Coronary artery (tissue), 2 donors: ENCODE results near the gene HMCN1.
"Not testable (repeated sequence)": the region's sequence is repeated elsewhere in the genome, so short reads cannot be mapped to it uniquely, and the experiment has no call there.

Experiments
- DNase-seq: peaks from one replicate; pipeline ENCODE4 v3.0.0-alpha.2; 2017; ENCODE audit warnings: low spot score
- H3K27ac ChIP-seq, 2 donors: fragments of 200-600 bp; sonication (generic); one replicate each; pipeline ENCODE4 v1.5.1; 2016 to 2019
- H3K4me3 ChIP-seq: fragments of 200-600 bp; sonication (generic); 2 replicates; pipeline ENCODE4 v1.5.1; 2016; ENCODE audit warnings: mild to moderate bottlenecking, moderate library complexity
- TF ChIP-seq, protein P1 (sequence below): fragments of 200-600 bp; sonication (generic); IDR thresholded peaks from one replicate; pipeline ENCODE4 v1.5.1; 2019; ENCODE audit warnings: antibody characterized with exemption

HMCN1 gene

DNA sequence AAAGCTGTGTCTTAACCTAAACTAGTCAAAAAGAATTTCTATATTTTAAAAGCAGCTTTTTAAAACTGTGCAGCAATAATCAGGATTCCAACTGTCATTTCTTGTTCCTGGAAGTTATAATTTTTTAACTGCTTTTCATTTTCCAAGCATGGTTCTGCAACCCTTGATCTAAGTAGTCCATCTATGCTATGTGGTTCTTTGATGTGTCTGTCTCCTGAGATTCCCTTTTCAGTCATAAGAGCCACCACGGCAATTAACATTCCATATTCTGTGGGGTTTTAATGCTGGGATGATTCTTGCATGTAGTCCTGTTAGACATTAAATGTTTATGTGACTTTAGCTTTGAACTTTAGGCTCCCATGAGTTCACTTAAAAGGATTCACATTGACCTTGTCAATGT, 420.5 kb downstream of the HMCN1 start:
- H3K27ac ChIP-seq, result no peak overlapping the region
- DNase-seq, result no peak
- TF ChIP-seq, protein P1, sequence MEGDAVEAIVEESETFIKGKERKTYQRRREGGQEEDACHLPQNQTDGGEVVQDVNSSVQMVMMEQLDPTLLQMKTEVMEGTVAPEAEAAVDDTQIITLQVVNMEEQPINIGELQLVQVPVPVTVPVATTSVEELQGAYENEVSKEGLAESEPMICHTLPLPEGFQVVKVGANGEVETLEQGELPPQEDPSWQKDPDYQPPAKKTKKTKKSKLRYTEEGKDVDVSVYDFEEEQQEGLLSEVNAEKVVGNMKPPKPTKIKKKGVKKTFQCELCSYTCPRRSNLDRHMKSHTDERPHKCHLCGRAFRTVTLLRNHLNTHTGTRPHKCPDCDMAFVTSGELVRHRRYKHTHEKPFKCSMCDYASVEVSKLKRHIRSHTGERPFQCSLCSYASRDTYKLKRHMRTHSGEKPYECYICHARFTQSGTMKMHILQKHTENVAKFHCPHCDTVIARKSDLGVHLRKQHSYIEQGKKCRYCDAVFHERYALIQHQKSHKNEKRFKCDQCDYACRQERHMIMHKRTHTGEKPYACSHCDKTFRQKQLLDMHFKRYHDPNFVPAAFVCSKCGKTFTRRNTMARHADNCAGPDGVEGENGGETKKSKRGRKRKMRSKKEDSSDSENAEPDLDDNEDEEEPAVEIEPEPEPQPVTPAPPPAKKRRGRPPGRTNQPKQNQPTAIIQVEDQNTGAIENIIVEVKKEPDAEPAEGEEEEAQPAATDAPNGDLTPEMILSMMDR, result no peak
- no peak overlapping the region for H3K4me3 ChIP-seq

DNA sequence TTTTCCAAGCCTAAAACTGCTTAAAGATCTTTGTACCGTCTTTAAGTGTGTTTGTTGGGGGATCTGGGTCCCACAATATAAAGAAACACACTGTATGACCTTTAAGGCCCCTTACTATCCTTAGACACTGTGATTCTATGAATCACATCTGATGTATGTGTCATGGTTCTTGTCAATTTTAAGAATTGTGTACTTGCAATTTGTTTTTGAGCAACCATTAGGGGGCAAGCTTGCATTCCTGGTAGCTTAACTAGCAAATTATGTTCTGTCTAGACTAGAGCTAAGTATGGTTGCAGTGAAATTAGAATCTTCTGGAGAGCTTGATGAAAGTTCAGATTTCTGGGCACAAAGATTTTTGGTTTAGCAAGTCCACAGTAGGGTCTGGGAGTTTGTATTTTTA, 421.4 kb downstream of the HMCN1 start:
- TF ChIP-seq, protein P1, result no peak
- H3K4me3 ChIP-seq, result no peak overlapping the region
- DNase-seq, result no peak
- H3K27ac ChIP-seq, result no peak overlapping the region

DNA sequence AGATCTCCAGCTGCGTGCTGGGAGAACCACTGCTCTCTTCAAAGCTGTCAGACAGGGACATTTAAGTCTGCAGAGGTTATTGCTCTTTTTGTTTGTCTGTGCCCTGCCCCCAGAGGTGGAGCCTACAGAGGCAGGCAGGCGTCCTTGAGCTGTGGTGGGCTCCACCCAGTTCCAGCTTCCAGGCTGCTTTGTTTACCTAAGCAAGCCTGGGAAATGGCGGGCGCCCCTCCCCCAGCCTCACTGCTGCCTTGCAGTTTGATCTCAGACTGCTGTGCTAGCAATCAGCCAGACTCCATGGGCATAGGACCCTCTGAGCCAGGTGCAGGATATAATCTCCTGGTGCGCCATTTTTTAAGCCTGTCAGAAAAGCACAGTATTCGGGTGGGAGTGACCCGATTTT, 428.7 kb downstream of the HMCN1 start:
- not testable (repeated sequence) for H3K4me3 ChIP-seq, H3K27ac ChIP-seq, DNase-seq

DNA sequence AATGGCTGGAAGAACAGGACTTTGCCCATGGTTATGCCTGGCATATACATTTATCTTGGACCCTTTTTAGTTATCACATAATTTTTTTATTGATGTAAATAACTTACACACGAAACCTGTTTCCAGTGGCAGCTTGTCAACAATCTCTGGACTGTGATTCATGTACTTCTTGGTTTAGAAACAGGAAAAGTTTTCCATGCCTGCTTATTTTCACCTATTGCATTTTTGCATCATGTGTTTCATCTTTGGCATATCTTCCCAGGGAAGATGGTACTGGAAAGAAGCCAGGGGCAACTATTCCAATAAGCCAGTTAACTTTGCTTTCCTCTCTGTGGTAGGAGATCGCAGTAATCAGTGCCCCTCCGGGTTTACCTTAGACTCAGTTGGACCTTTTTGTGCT, 430.6 kb downstream of the HMCN1 start:
- Histone ChIP-seq H3K4me3 (no peak overlapping the region), H3K27ac (no peak overlapping the region)
- no peak for DNase-seq
- TF ChIP-seq, protein P1, result no peak

DNA sequence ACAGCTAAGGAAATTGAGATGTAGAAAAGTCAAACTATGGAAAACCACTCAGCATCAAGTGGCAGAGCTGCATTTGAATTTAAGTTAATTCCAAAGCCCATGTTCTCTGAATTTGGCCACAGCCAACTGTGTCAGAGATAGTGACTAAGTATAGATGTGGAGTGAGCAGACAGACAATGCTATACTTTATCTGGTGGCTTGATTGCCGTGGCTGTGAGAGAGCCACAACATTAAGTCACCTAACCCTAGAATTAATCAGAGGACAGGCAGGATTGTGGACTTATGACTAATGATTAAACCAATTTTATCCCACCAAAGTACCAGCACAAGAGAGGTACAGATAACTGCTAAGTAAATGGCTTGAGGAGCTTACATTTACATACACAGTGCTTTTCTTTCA, 431.1 kb downstream of the HMCN1 start:
- TF ChIP-seq, protein P1, result no peak
- Histone ChIP-seq H3K27ac (no peak overlapping the region), H3K4me3 (no peak overlapping the region)
- DNase-seq, result no peak

DNA sequence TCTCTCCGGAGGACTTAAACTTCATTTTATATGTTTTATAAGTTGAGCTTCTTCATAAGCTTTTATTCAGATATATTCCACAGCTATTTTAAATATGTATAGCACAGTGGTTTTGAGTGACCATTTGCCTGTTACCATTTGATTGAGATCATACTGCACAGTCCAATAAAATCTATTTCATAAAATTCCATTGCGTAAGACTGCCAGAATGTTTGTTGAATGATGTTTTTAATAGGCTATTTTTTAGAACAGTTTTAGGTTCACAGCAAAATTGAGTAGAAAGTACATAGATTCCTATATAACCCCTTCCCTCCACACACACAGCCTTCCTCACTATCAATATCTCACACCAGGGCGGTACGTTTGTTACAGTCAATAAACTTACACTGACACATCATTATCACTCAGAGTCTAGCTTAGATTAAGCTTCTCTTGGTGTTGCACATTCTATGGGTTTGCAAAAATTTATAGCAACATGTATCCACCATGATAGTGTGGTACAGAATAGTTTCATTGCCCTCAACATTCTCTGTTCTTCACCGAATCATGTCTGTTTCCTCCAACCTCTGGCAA, 433.0 kb downstream of the HMCN1 start:
- TF ChIP-seq, protein P1, result no peak
- Histone ChIP-seq H3K4me3 (no peak overlapping the region), H3K27ac (no peak overlapping the region)
- no peak for DNase-seq

DNA sequence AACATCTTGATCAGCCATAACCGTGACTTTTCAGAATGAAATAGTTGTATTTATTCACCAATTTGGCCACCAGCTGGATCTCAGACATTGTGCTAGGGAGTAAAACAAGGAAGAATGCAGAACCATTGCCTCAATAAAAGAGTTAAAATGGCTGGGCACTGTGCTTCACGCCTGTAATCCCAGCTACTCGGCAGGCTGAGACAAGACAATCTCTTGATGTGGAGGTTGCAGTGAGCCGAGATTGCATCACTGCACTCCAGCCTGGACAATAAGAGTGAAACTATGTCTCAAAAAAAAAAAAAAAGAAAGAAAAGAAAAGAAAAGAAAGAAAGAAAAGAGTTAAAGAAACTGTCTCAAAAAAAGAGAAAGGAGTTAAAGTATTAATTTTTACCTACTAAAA, 441.4 kb downstream of the HMCN1 start:
- Histone ChIP-seq H3K27ac (no peak overlapping the region), H3K4me3 (no peak overlapping the region)
- TF ChIP-seq, protein P1, result no peak
- DNase-seq, result no peak
